SK-N-SH (cell line): ENCODE measurements around the gene AP4S1.

ENCODE experiments used
- EZH2phosphoT487 ChIP-seq: fragments of 200-600 bp; sonication (generic); IDR thresholded peaks from 2 replicates; pipeline ENCODE4 v1.6.1; 2017; ENCODE audit warnings: low read depth, mixed run types, mild to moderate bottlenecking, antibody characterized with exemption, moderate library complexity, borderline replicate concordance
- FOSL2 ChIP-seq: IDR thresholded peaks from 2 replicates; pipeline ENCODE4 v1.4.0; 2012; ENCODE audit warnings: low read depth, mild to moderate bottlenecking, moderate library complexity, borderline replicate concordance
- NFIC ChIP-seq: IDR thresholded peaks from 2 replicates; pipeline ENCODE4 v1.4.0; 2012; ENCODE audit warnings: borderline replicate concordance
- NRF1 ChIP-seq: IDR thresholded peaks from 2 replicates; pipeline ENCODE4 v1.6.1; 2012; ENCODE audit warnings: low read depth, mild to moderate bottlenecking, low read length
- POLR2AphosphoS5 ChIP-seq: IDR thresholded peaks from 2 replicates; pipeline ENCODE4 v1.6.1; 2012; ENCODE audit warnings: low read depth, low read length
- SIN3A ChIP-seq: IDR thresholded peaks from 2 replicates; pipeline ENCODE4 v1.6.1; 2012; ENCODE audit warnings: low read depth, mild to moderate bottlenecking, low read length, moderate library complexity, borderline replicate concordance

- TF ChIP-seq FOSL2 (no peak), NRF1 (no peak), POLR2AphosphoS5 (no peak), NFIC (no peak), EZH2phosphoT487 (no peak), SIN3A (no peak)
These were observed 41.6 kb upstream of the AP4S1 start for GRCh38 chr14:30983858-30984257.
